Measurements from ENCODE around the gene CPLX1. TPM values are rescaled to one million over a fixed set of nuclear protein-coding genes. Genes with fewer than 3 reads are reported as not detected.

Gene CPLX1
- total RNA-seq, 1 experiment from 2014 or later = 14.5 TPM

DNA sequence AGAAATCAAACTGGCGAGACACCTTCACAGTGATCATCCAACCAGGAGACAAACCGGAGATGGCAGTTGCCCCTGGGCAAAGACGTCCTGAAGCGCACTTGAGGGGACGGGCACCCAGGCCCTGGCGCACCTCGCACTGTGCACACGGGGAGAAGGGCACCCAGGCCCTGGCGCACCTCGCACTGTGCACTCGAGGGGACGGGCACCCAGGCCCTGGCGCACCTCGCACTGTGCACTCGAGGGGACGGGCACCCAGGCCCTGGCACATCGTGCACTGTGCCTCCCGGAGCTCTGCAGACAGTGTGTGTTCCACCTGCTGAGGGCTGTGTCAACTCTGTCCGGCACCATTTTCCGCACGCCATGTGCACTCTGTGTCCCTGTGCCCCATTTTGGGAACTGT lies 34.6 kb upstream of the CPLX1 start:
- intact Hi-C loops (cut with micrococcal nuclease) = no loop called here
- peaks cover 18 to 19% of the 10 kb centered on the region in 2 experiments for H3K36me3 ChIP-seq (ENCODE audit: control insufficient read depth in 1 of 2, insufficient read depth in 2 of 2, low read length in 2 of 2)
- no TSS peak for BruUV-seq (replicated peaks)

More for the DNA sequence above, 34.6 kb upstream of the CPLX1 start:
- Histone ChIP-seq H3K27ac (ENCODE audit: low read depth, low read length) (no peak overlapping the region), H3K27me3 (ENCODE audit: insufficient read depth, low read length) (no peaks in the 10 kb centered on the region), H3K79me2 (ENCODE audit: insufficient read depth, low read length) (no peaks in the 10 kb centered on the region), H3K4me2 (ENCODE audit: low read length) (no peak overlapping the region), H3K9me3 (ENCODE audit: control insufficient read depth in 1 of 2, insufficient read depth in 1 of 2, low read depth in 1 of 2, low read length in 2 of 2) (no peaks in the 10 kb centered on the region), H3K4me1 (ENCODE audit: control insufficient read depth in 1 of 2, insufficient read depth in 2 of 2, low read length in 2 of 2) (no peaks in the 10 kb centered on the region), H2AFZ (ENCODE audit: low read depth, low read length, poor library complexity, severe bottlenecking) (no peak overlapping the region), H3K4me3 (replicated peaks in 1 of 2; ENCODE audit: low read depth in 1 of 2, low read length in 2 of 2) (no peak overlapping the region), H3K9ac (ENCODE audit: low read length) (no peak overlapping the region), H3K9me2 (ENCODE audit: insufficient read depth) (no peaks in the 10 kb centered on the region), H4K20me1 (ENCODE audit: insufficient read depth) (no peaks in the 10 kb centered on the region)
- ChIA-PET CTCF (no interaction called here), RAD21 (ENCODE audit: low non-redundant PET in 1 of 2, low total read pairs in 2 of 2, uncharacterized antibody in 2 of 2, unreplicated experiment in 2 of 2) (no interaction called here), POLR2A (no interaction called here)
- DNase-seq (ENCODE audit: low read depth, low spot score) (no peak), ATAC-seq (no peak)
- TF ChIP-seq POLR2A (IDR thresholded peaks at IDR 0.05; ENCODE audit: borderline replicate concordance, extremely low read depth, insufficient read depth, insufficient read length) (no peak), SRF (IDR thresholded peaks at IDR 0.05; ENCODE audit: low read depth) (no peak), ZFX (IDR thresholded peaks at IDR 0.05) (no peak), EZH2phosphoT487 (IDR thresholded peaks at IDR 0.05; ENCODE audit: borderline replicate concordance) (no peak), JUND (IDR thresholded peaks at IDR 0.05) (no peak), ZNF274 (IDR thresholded peaks at IDR 0.05; ENCODE audit: low read depth, low read length) (no peak), EGR1 (IDR thresholded peaks at IDR 0.05; ENCODE audit: low read depth) (no peak), TCF7L2 (IDR thresholded peaks at IDR 0.05; ENCODE audit: borderline replicate concordance, extremely low read depth, insufficient read depth, insufficient read length) (no peak), FOSL1 (IDR thresholded peaks at IDR 0.05; ENCODE audit: low read depth) (no peak), YY1 (IDR thresholded peaks at IDR 0.05; ENCODE audit: extremely low read depth, insufficient replicate concordance, low read depth, low read length) (no peak)
- TF ChIP-seq, protein P1, sequence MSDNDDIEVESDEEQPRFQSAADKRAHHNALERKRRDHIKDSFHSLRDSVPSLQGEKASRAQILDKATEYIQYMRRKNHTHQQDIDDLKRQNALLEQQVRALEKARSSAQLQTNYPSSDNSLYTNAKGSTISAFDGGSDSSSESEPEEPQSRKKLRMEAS (IDR thresholded peaks at IDR 0.05) = no peak
- TF ChIP-seq, protein P2, sequence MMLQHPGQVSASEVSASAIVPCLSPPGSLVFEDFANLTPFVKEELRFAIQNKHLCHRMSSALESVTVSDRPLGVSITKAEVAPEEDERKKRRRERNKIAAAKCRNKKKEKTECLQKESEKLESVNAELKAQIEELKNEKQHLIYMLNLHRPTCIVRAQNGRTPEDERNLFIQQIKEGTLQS (IDR thresholded peaks at IDR 0.05) = no peak
- TF ChIP-seq, protein P3, sequence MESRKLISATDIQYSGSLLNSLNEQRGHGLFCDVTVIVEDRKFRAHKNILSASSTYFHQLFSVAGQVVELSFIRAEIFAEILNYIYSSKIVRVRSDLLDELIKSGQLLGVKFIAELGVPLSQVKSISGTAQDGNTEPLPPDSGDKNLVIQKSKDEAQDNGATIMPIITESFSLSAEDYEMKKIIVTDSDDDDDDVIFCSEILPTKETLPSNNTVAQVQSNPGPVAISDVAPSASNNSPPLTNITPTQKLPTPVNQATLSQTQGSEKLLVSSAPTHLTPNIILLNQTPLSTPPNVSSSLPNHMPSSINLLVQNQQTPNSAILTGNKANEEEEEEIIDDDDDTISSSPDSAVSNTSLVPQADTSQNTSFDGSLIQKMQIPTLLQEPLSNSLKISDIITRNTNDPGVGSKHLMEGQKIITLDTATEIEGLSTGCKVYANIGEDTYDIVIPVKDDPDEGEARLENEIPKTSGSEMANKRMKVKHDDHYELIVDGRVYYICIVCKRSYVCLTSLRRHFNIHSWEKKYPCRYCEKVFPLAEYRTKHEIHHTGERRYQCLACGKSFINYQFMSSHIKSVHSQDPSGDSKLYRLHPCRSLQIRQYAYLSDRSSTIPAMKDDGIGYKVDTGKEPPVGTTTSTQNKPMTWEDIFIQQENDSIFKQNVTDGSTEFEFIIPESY (IDR thresholded peaks at IDR 0.05; ENCODE audit: extremely low read depth, insufficient replicate concordance, low read length) = no peak
